22Rv1 (cell line): ENCODE data around the gene BEGAIN.

Experiments
- H3K27ac ChIP-seq: fragments of 450-650 bp; 2 replicates; pipeline ENCODE4 v1.5.1; 2017
- CTCF ChIP-seq: fragments of 450-650 bp; IDR thresholded peaks from 2 replicates; pipeline ENCODE4 v1.5.1; 2017; ENCODE audit warnings: mild to moderate bottlenecking
- ZFX ChIP-seq: fragments of 450-650 bp; IDR thresholded peaks from 2 replicates; pipeline ENCODE4 v1.6.1; 2017; ENCODE audit warnings: antibody characterized with exemption, borderline replicate concordance

The BEGAIN gene

GRCh38 chr14:100574642-100575031 lies 12.6 kb downstream of the BEGAIN start:
- TF ChIP-seq ZFX (no peak), CTCF (no peak)

GRCh38 chr14:100573757-100574641 lies 13.2 kb downstream of the BEGAIN start:
- TF ChIP-seq ZFX (no peak), CTCF (no peak)
- no peak overlapping the region for H3K27ac ChIP-seq

More at GRCh38 chr14:100574642-100575031, 12.6 kb downstream of the BEGAIN start:
- no peak overlapping the region for H3K27ac ChIP-seq

- no peak overlapping the region for H3K27ac ChIP-seq
- TF ChIP-seq ZFX (no peak), CTCF (no peak)
Measured at GRCh38 chr14:100573002-100573756, 14.0 kb downstream of the BEGAIN start.

- TF ChIP-seq ZFX (no peak), CTCF (no peak)
- H3K27ac ChIP-seq, result no peak overlapping the region
Measured at GRCh38 chr14:100572543-100572942, 14.7 kb downstream of the BEGAIN start.

- no peak for TF ChIP-seq CTCF
- no peak for TF ChIP-seq ZFX
- no peak overlapping the region for H3K27ac ChIP-seq
Measured at GRCh38 chr14:100571837-100572236, 15.4 kb downstream of the BEGAIN start.

- TF ChIP-seq ZFX, result no peak
- no peak for TF ChIP-seq CTCF
- H3K27ac ChIP-seq, result no peak overlapping the region
Measured at GRCh38 chr14:100570726-100571454, 16.3 kb downstream of the BEGAIN start.
